VCaP (cell line): Measurements from ENCODE around the gene LRRC56.

ENCODE experiments used
- H3K27ac ChIP-seq: fragments of 450-650 bp; 2 replicates; pipeline ENCODE4 v1.5.1; 2017
- CTCF ChIP-seq: fragments of 450-650 bp; conservative IDR thresholded peaks from 2 replicates; pipeline ENCODE4 v1.5.1; 2017; ENCODE audit warnings: mild to moderate bottlenecking, moderate library complexity

The LRRC56 gene, protein sequence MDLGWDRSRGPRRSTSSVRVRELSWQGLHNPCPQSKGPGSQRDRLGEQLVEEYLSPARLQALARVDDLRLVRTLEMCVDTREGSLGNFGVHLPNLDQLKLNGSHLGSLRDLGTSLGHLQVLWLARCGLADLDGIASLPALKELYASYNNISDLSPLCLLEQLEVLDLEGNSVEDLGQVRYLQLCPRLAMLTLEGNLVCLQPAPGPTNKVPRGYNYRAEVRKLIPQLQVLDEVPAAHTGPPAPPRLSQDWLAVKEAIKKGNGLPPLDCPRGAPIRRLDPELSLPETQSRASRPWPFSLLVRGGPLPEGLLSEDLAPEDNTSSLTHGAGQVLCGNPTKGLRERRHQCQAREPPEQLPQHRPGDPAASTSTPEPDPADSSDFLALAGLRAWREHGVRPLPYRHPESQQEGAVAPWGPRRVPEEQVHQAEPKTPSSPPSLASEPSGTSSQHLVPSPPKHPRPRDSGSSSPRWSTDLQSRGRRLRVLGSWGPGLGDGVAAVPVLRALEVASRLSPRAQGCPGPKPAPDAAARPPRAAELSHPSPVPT

GRCh38 chr11:536841-537621, at the start of gene LRRC56:
LRRC56 (plus strand) TSS chr11:537527; CDS start chr11:540685, 3,158 bp downstream.
- no peak for TF ChIP-seq CTCF
- peak within 1 kb of the TSS; percentile 86 for H3K27ac ChIP-seq

- no peak for TF ChIP-seq CTCF
These were observed 49.7 kb upstream of the LRRC56 start for GRCh38 chr11:487571-488021.

GRCh38 chr11:488062-488461, 49.3 kb upstream of the LRRC56 start:
- TF ChIP-seq CTCF, result no peak
- H3K27ac ChIP-seq, result no peak overlapping the region

More at GRCh38 chr11:487571-488021, 49.7 kb upstream of the LRRC56 start:
- no peak overlapping the region for H3K27ac ChIP-seq

- no peak for TF ChIP-seq CTCF
- no peak overlapping the region for H3K27ac ChIP-seq
These were observed 48.7 kb upstream of the LRRC56 start for GRCh38 chr11:488579-488978.

- no peak for TF ChIP-seq CTCF
- H3K27ac ChIP-seq, result no peak overlapping the region
These were observed 48.3 kb upstream of the LRRC56 start for GRCh38 chr11:488992-489391.

- TF ChIP-seq CTCF, result no peak
- H3K27ac ChIP-seq, result no peak overlapping the region
These were observed 47.6 kb upstream of the LRRC56 start for GRCh38 chr11:489610-490185.
